BLaER1 treated with 17β-estradiol and CSF1 and Interleukin-3, amounts not matched to agents 10 nM and 100 nM (cell line): ENCODE results near the gene LIX1L.

ENCODE experiments used
- H3K27ac ChIP-seq, 11 experiments: shearing (Covaris generic); formaldehyde crosslinking; 2 replicates each; pipeline ENCODE4 v1.8.1; 2022
- H3K27me3 ChIP-seq, 11 experiments: shearing (Covaris generic); formaldehyde crosslinking; 2 replicates each; pipeline ENCODE4 v1.8.1; 2022
- H3K36me3 ChIP-seq, 11 experiments: shearing (Covaris generic); formaldehyde crosslinking; 2 replicates each; pipeline ENCODE4 v1.8.1; 2022
- H3K4me1 ChIP-seq, 10 experiments: shearing (Covaris generic); formaldehyde crosslinking; 2 replicates each; pipeline ENCODE4 v1.8.1; 2022
- H3K4me2 ChIP-seq, 11 experiments: shearing (Covaris generic); formaldehyde crosslinking; 2 replicates each; pipeline ENCODE4 v1.8.1; 2022
- H3K4me3 ChIP-seq, 10 experiments: shearing (Covaris generic); formaldehyde crosslinking; 2 replicates each; pipeline ENCODE4 v1.8.1; 2022
- H3K9ac ChIP-seq, 11 experiments: shearing (Covaris generic); formaldehyde crosslinking; 2 replicates each; pipeline ENCODE4 v1.8.1; 2022
- H3K9me3 ChIP-seq, 11 experiments: shearing (Covaris generic); formaldehyde crosslinking; replicated peaks in 1 of 11; 2 replicates each; pipeline ENCODE4 v1.8.1; 2022
- H4K20me1 ChIP-seq, 11 experiments: shearing (Covaris generic); formaldehyde crosslinking; 2 replicates each; pipeline ENCODE4 v1.8.1; 2022
- Cebpa-rat ChIP-seq, 11 experiments: shearing (Covaris generic); IDR thresholded peaks; 2 replicates each; pipeline ENCODE4 v1.8.1; 2022

LIX1L gene

DNA sequence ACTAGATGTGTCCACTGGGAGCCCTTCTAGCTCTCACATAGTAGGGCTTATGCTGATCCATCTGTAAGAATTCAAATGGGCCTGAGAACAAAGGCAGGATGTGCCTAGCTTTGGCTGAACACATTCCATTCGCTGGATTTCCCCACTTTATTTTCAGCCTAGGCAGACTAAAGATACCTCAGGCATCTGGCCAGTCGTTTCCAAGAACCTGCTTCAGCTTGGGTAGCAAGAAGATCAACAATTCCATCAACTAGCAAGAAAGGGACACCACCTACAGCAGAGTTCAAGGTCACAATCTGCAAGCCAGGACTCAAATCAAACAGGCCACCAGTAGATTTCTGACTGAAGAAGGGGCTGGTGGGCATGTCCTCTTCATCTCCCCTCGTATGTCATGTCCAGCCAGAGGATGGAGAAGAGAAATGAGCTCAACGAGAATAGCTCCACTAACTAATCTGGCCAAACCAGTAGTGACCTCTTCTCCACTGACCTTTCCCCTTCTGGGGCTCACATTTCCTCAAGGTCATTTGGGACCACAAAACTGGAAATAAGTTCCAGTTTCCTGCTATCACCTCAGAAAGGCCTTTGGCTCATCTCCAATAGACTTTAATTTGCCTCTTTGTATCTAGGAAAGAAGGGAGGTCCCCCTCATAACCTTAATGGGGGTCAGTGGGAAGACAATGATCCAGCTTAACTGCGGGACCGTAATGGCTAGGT lies 24.4 kb upstream of the LIX1L start:
- no peaks in the 10 kb centered on the region for H3K9me3 ChIP-seq
- H3K27me3 ChIP-seq = no peaks in the 10 kb centered on the region
- H3K36me3 ChIP-seq = no peaks in the 10 kb centered on the region
- H4K20me1 ChIP-seq = no peaks in the 10 kb centered on the region
- no peak for TF ChIP-seq Cebpa-rat (IDR thresholded peaks at IDR 0.05)
- peaks cover 41 to 97% (median 80%) of the 10 kb centered on the region in 10 experiments for H3K4me1 ChIP-seq
- peak overlapping the region in 10 of 11 experiments; percentile 84 to 95 (median 92); a peak in 18 of 22 replicates for H3K27ac ChIP-seq
- no peak overlapping the region for H3K9ac ChIP-seq
- no peak overlapping the region for H3K4me3 ChIP-seq
- H3K4me2 ChIP-seq = peak overlapping the region in 7 of 11 experiments; percentile 6 to 96 (median 88); a peak in 12 of 22 replicates

DNA sequence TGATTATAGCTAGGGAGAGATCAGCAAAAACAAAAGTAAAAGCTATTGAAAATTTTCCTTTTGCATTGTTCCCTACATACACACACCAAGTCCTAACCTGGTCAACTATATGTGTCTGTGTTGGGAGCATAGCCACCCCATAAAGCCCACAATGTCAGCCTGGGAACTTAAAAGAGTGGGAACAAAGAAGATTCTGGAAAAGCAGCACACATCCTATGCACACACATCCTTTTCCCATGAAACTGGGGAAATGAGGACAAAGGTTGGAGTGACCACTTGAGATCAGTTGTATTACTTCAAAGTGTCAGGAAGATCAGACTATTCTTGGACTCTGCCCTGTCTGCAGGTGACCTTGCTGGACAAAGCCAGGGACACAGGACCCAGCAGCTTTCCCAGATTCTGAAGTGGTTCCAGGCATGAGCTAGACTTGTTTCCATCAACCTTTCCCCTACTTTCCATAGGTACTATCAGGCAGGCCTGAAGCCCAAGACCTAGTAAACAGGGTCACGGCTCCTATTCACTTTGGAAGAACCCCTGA lies 22.7 kb upstream of the LIX1L start:
- H3K4me2 ChIP-seq = peak overlapping the region; percentile 78 to 96 (median 87)
- H3K4me3 ChIP-seq = peak overlapping the region in 6 of 10 experiments; percentile 4 to 39 (median 8); a peak in 2 of 20 replicates
- no peaks in the 10 kb centered on the region for H3K9me3 ChIP-seq
- H3K4me1 ChIP-seq = peaks cover 46 to 84% (median 72%) of the 10 kb centered on the region in 10 experiments
- H3K27me3 ChIP-seq = no peaks in the 10 kb centered on the region
- H3K27ac ChIP-seq = peak overlapping the region; percentile 84 to 95 (median 91)
- peak overlapping the region; percentile 66 to 80 (median 78) for H3K9ac ChIP-seq
- peak in 2 of 11 experiments; percentile 8 to 10; a peak in 1 of 22 replicates for TF ChIP-seq Cebpa-rat (IDR thresholded peaks at IDR 0.05)
- H4K20me1 ChIP-seq = no peaks in the 10 kb centered on the region
- no peaks in the 10 kb centered on the region for H3K36me3 ChIP-seq

DNA sequence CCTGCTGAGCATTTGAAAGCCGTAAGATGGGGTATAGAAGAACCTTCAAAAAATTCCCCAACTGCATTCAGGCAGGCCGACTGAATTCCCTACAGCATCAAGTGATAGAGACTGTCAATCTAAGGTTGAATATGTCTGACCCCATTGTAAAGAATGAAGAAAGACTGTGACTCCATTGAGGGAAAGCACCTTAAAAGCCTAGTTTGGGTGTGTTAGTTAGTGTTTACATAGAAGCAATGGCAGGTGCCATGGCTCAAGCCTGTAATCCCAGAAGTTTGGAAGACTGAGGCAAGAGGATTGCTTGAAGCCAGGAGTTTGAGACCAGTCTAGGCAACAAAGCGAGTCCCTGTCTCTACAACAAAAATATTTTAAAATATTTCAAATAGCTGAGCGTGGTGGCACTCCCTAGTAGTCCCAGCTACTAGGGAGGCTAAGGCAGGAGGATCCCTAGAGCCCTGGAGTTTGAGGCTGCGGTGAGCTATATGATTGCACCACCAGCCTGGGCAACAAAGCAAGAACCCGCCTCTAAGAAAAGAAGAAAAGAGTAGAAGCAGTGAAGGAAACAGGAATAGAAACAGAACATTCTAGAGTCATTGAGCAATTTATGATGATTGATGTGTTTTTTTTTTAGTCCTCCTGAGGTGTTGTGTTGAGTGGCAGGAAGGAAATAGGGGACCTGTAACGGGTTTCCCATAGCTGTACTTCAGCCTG lies 22.1 kb upstream of the LIX1L start:
- Histone ChIP-seq H3K9me3 (no peaks in the 10 kb centered on the region), H3K27ac (peak overlapping the region; percentile 84 to 95 (median 91)), H3K4me3 (peak overlapping the region in 7 of 10 experiments; percentile 5 to 39 (median 13); a peak in 5 of 20 replicates), H3K4me2 (peak overlapping the region; percentile 78 to 96 (median 87)), H3K4me1 (peaks cover 46 to 78% (median 66%) of the 10 kb centered on the region in 10 experiments), H4K20me1 (no peaks in the 10 kb centered on the region), H3K27me3 (no peaks in the 10 kb centered on the region), H3K9ac (peak overlapping the region; percentile 66 to 80 (median 78)), H3K36me3 (no peaks in the 10 kb centered on the region; a peak in 1 of 22 replicates)
- TF ChIP-seq Cebpa-rat (IDR thresholded peaks at IDR 0.05) = peak; percentile 67 to 94 (median 90)

DNA sequence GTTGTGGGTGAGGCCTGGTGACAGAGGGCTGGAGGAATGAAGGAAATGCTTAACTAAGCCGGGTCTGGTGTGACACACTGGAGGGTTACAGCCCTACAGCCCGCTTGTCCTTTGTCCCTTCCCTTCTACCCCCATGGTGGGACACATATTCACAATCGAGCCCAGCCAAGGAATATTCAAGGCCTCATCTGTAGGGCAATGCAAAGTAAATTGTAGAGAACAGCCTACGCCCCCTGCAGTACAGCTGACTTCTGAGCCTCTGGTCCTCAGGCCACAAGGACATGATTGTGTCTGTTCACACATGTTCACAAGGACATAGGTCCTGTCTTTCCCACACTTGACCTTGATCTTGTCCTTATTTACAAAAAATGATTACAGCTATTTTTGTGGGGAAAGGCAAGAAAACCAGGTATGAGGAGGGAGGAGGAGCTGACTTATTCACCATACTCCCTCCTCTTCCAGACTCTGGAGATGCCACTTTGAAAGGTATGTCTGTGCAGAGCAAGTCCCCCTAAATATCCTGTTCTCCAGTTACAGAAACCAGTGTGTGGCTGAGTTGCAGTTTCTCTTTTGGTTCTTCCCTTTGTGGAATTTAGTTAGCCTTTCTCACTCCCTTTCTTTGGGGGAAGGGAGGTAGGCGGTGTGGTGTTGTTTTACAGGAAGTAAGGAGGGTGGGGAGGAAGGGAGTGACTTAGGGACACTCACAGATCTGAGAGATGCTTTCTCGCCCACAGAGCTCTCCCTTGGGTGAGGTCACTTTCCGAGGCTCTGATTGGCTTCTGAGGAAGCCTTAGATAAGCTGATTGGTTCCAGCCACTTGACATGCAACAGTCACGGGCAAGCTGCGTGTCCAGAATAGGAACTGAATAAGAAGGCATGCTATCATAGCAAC lies 21.3 kb upstream of the LIX1L start:
- Histone ChIP-seq H3K4me1 (peaks cover 46 to 70% (median 63%) of the 10 kb centered on the region in 10 experiments), H3K27ac (peak overlapping the region; percentile 84 to 95 (median 91)), H3K4me2 (peak overlapping the region; percentile 78 to 96 (median 87)), H3K36me3 (no peaks in the 10 kb centered on the region; a peak in 1 of 22 replicates), H3K9ac (peak overlapping the region; percentile 69 to 80 (median 78)), H3K27me3 (no peaks in the 10 kb centered on the region), H3K4me3 (peak overlapping the region in 9 of 10 experiments; percentile 26 to 56 (median 40); a peak in 18 of 20 replicates), H4K20me1 (no peaks in the 10 kb centered on the region), H3K9me3 (no peaks in the 10 kb centered on the region)
- TF ChIP-seq Cebpa-rat (IDR thresholded peaks at IDR 0.05) = no peak

DNA sequence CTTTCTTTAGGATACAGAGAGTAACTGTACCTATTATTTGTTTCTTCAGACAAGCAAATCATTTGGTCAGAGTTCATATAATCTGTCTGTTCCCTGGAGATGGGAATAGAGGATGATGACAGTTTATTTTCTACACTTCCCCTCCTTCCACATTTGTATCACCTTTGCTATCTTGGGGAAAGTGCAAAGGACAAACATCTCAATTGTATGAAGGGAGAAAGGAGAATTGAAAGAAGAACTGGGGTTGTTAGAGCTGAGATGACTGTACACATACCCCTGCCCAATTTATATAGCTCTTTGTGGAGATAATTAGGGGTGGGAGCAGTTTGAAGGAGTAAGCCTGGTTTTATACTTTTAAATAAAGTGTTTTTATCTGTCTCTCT lies 20.6 kb upstream of the LIX1L start:
- H3K27ac ChIP-seq = peak overlapping the region; percentile 63 to 95 (median 91)
- H3K27me3 ChIP-seq = no peaks in the 10 kb centered on the region
- TF ChIP-seq Cebpa-rat (IDR thresholded peaks at IDR 0.05) = no peak
- H3K4me1 ChIP-seq = peaks cover 46 to 64% (median 60%) of the 10 kb centered on the region in 10 experiments
- H4K20me1 ChIP-seq = no peaks in the 10 kb centered on the region
- no peaks in the 10 kb centered on the region; a peak in 1 of 22 replicates for H3K36me3 ChIP-seq
- peak overlapping the region; percentile 64 to 80 (median 78) for H3K9ac ChIP-seq
- peak overlapping the region; percentile 71 to 96 (median 87) for H3K4me2 ChIP-seq
- H3K9me3 ChIP-seq = no peaks in the 10 kb centered on the region
- peak overlapping the region in 7 of 10 experiments; percentile 26 to 56 (median 36); a peak in 13 of 20 replicates for H3K4me3 ChIP-seq

DNA sequence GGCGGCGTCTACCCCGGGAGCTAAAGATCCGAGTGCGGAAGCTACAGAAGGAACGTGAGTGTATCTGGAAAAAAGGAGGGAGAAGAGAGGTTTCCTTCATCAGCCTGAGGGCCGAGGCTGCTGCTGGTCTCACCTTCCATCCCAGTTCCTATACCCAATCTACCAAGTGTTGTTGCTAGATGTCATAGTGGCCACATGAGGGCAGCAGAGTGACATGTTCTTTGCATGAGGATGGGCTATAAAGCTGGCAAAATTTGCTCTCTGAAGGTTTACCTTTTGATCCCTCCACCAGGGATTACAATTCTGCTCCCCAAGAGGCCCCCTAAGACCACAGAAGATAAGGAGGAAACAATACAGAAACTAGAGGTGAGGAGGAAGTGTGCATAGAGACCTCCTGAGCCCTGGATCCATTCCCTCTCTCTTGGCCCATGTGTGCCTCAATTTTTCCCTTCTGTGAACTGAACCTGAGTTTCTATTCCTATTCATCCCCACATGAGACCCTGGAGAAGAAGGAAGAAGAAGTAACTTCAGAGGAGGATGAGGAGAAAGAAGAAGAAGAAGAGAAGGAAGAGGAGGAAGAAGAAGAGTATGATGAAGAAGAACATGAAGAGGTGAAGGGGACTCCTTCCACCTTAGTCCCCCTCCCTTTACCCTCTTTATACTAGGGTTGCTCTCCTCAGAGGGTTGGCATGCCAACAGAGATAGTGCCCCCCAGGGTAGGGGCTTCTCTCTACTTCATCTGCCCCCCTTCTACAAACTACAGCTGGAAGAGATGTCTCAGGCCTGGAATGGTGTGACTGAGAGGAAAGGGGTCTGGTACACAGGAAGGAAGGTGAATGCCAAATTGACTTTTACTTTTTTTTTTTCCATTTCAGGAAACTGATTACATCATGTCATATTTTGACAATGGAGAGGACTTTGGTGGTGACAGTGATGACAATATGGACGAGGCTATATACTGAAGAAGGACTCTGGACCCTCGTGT lies 20.0 kb upstream of the LIX1L start:
- Histone ChIP-seq H3K27ac (peak overlapping the region; percentile 63 to 95 (median 91)), H3K36me3 (no peaks in the 10 kb centered on the region; a peak in 1 of 22 replicates), H4K20me1 (no peaks in the 10 kb centered on the region), H3K9me3 (no peaks in the 10 kb centered on the region), H3K4me2 (peak overlapping the region; percentile 71 to 96 (median 87)), H3K4me3 (peak overlapping the region in 4 of 10 experiments; percentile 36 to 56 (median 46); a peak in 7 of 20 replicates), H3K4me1 (peaks cover 42 to 57% (median 55%) of the 10 kb centered on the region in 10 experiments), H3K27me3 (no peaks in the 10 kb centered on the region), H3K9ac (peak overlapping the region; percentile 64 to 80 (median 78))
- no peak for TF ChIP-seq Cebpa-rat (IDR thresholded peaks at IDR 0.05)

DNA sequence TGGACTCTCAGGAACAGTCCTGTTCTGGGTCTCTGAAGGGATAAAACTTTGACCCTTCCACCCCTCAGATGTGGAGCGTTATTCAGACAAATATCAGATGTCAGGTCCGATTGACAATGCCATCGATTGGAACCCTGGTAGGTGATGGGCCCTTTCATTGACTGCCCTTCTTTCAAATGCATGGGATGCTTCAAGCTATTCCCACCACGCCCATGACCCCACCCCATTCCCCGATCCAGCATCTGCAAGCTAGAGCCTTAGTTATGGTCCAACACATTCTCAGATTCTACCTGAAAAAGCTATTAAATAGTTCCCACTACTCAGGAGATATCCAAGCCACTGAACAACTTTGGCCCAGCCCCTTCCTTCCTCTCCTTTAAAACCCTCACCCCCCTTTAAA lies 19.2 kb upstream of the LIX1L start:
- TF ChIP-seq Cebpa-rat (IDR thresholded peaks at IDR 0.05) = no peak
- H3K9ac ChIP-seq = peak overlapping the region in 9 of 11 experiments; percentile 8 to 80 (median 74); a peak in 13 of 22 replicates
- H3K27me3 ChIP-seq = no peaks in the 10 kb centered on the region
- H3K4me3 ChIP-seq = no peak overlapping the region
- H3K9me3 ChIP-seq = no peaks in the 10 kb centered on the region
- H3K36me3 ChIP-seq = no peaks in the 10 kb centered on the region; a peak in 1 of 22 replicates
- peak overlapping the region; percentile 71 to 96 (median 86) for H3K4me2 ChIP-seq
- H3K27ac ChIP-seq = peak overlapping the region in 6 of 11 experiments; percentile 35 to 95 (median 90); a peak in 8 of 22 replicates
- H3K4me1 ChIP-seq = peaks cover 42 to 52% (median 49%) of the 10 kb centered on the region in 10 experiments
- no peaks in the 10 kb centered on the region for H4K20me1 ChIP-seq
